K562 (cell line): ENCODE data around the gene DLST. TPM values are rescaled to one million over a fixed set of nuclear protein-coding genes. Genes with fewer than 3 reads are reported as not detected.

ENCODE experiments used
- ARID2 ChIP-seq: fragments of 450-650 bp; IDR thresholded peaks from 2 replicates; pipeline ENCODE4 v1.6.1; 2017; ENCODE audit warnings: antibody characterized with exemption, mild to moderate bottlenecking
- BCOR ChIP-seq: fragments of 450-650 bp; IDR thresholded peaks from 2 replicates; pipeline ENCODE4 v1.6.1; 2016
- CEBPB ChIP-seq: fragments of 450-650 bp; IDR thresholded peaks from 2 replicates; pipeline ENCODE4 v1.6.1; 2016; ENCODE audit warnings: missing genetic modification characterization, missing compliant biosample characterization
- EZH2 ChIP-seq: IDR thresholded peaks from 2 replicates; pipeline ENCODE4 v1.6.1; 2012; ENCODE audit warnings: low read depth, mild to moderate bottlenecking, inconsistent platforms, low read length, borderline replicate concordance
- GTF2F1 ChIP-seq: IDR thresholded peaks from 2 replicates; pipeline ENCODE4 v1.6.1; 2011; ENCODE audit warnings: low read depth, low read length, improper control_type of control experiment
- PHB2 ChIP-seq: fragments of 450-650 bp; IDR thresholded peaks from 2 replicates; pipeline ENCODE4 v1.6.1; 2017; ENCODE audit warnings: low read depth
- RFX5 ChIP-seq: IDR thresholded peaks from 2 replicates; pipeline ENCODE4 v1.6.1; 2011; ENCODE audit warnings: low read depth, mild to moderate bottlenecking, improper control_type of control experiment, low read length
- SMARCC2 ChIP-seq: fragments of 450-650 bp; IDR thresholded peaks from 2 replicates; pipeline ENCODE4 v1.6.1; 2017; ENCODE audit warnings: antibody characterized with exemption, moderate library complexity, mild to moderate bottlenecking, low read depth
- SMC3 ChIP-seq: conservative IDR thresholded peaks from 2 replicates; pipeline ENCODE4 v1.6.1; 2011; ENCODE audit warnings: low read depth, low read length, improper control_type of control experiment; ENCODE audit not compliant: insufficient read depth
- STAG1 ChIP-seq: sonication (generic); formaldehyde crosslinking; IDR thresholded peaks from 2 replicates; pipeline ENCODE4 v1.5.0; 2020; ENCODE audit warnings: missing genetic modification reagents, borderline replicate concordance
- TOE1 ChIP-seq, 2 experiments: fragments of 450-650 bp in 1 of 2; sonication (generic) in 1 of 2; formaldehyde crosslinking in 1 of 2; IDR thresholded peaks; 2 replicates each; pipeline versions ENCODE4 v1.7.1 to v1.8.0; 2016 to 2022; ENCODE audit warnings: borderline replicate concordance in 2 of 2, mild to moderate bottlenecking in 2 of 2, antibody characterized with exemption in 1 of 2, inconsistent platforms in 1 of 2, low read depth in 1 of 2, missing genetic modification reagents in 1 of 2, moderate library complexity in 1 of 2
- XRCC5 ChIP-seq: fragments of 200-400 bp; formaldehyde crosslinking; IDR thresholded peaks from 2 replicates; pipeline ENCODE4 v1.6.1; 2017; ENCODE audit warnings: low read depth, mild to moderate bottlenecking, low read length
- ZFX ChIP-seq: sonication (generic); formaldehyde crosslinking; IDR thresholded peaks from 2 replicates; pipeline ENCODE4 v1.8.0; 2022; ENCODE audit warnings: mild to moderate bottlenecking, missing genetic modification reagents, moderate library complexity
- ZKSCAN1 ChIP-seq: fragments of 150-350 bp; IDR thresholded peaks from 2 replicates; pipeline ENCODE4 v1.6.1; 2016; ENCODE audit warnings: low read depth, low read length
- polyA plus RNA-seq, 8 experiments: library from polyadenylated mRNA; depleted of rRNA in 4 of 8; stranded (reverse) in 5 of 8; unstranded in 3 of 8; fragments of >200 nt; fragmentation: Nextera tagmentation in 2 of 8; fragmentation: Illumina TruSeq in 1 of 8; extraction: Ambion mirVana in 2 of 8; extraction: Trizol in 1 of 8; gene quantifications; 2 replicates each; pipeline versions ENCODE4 v1.2.1 to v1.2.3, GENCODE V29; 2011 to 2014; ENCODE audit warnings: inconsistent platforms in 1 of 8, missing spikeins in 1 of 8
- total RNA-seq, 7 experiments: library from RNA; depleted of rRNA in 6 of 7; stranded (reverse); fragments of >200 nt in 6 of 7; fragmentation: Illumina TruSeq in 2 of 7; extraction: Trizol in 2 of 7; gene quantifications; 2 replicates each; pipeline versions ENCODE4 v1.2.1 to v1.2.3, GENCODE V29; 2011 to 2021; ENCODE audit warnings: low replicate concordance in 1 of 7
- TF ChIP-seq, protein P1 (sequence below): fragments of 450-650 bp; formaldehyde crosslinking; IDR thresholded peaks from 2 replicates; pipeline ENCODE4 v1.4.0; 2020; ENCODE audit warnings: mild to moderate bottlenecking, moderate library complexity
- TF ChIP-seq, protein P2 (sequence below): fragments of 450-650 bp; IDR thresholded peaks from 2 replicates; pipeline ENCODE4 v1.6.1; 2016; ENCODE audit warnings: low read depth
- TF ChIP-seq, protein P3 (sequence below): fragments of 450-650 bp; IDR thresholded peaks from 2 replicates; pipeline ENCODE4 v1.6.1; 2014; ENCODE audit warnings: low read depth, mild to moderate bottlenecking, moderate library complexity, borderline replicate concordance

The DLST gene
- total and polyA plus RNA-seq, 9 of the 15 experiments (the other 6 are each of a cell fraction or from before 2014, with no cell fraction given), result 3.0 to 73.7 (median 45.4) TPM

DNA sequence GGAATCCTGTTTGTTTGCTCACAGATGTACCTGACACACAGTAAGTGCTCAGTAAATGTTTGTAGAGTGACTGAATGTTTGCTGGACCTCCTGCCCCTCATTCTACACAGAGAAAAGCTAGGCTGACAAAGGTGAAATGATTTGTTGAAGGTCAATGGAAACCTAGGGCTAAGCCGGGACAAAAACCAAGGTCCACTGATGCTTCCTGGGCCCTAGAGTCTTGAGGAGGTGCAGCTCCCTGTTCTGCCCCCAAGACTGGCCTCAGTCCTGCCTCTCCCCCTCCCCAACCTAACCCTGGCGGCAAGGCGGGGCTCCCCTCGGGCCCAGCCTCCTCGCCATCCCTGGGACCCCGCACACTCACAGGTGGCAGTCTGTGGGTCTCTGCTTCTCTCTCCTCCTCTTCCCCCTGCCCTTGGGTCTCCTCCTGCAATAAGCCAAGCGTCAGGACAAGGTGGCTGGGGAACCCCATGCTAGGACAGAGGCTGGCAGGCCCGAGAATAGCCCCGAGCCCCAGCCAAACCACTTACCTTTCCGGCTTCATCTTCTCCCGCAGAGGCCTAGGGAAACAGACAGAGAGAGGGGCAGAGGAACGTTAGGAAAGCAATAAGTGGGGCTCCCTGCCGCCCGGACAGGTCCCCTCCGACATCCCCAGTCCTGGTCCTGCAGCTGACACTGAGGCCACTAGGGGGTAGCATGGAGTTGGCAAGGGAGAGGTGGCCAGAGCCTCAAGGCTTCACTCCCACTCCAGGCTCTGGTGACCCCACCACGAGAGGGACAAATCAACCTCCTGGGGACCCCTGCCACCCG is 64.3 kb downstream of the DLST start (continued):
- TF ChIP-seq, protein P1, sequence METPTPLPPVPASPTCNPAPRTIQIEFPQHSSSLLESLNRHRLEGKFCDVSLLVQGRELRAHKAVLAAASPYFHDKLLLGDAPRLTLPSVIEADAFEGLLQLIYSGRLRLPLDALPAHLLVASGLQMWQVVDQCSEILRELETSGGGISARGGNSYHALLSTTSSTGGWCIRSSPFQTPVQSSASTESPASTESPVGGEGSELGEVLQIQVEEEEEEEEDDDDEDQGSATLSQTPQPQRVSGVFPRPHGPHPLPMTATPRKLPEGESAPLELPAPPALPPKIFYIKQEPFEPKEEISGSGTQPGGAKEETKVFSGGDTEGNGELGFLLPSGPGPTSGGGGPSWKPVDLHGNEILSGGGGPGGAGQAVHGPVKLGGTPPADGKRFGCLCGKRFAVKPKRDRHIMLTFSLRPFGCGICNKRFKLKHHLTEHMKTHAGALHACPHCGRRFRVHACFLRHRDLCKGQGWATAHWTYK, result no peak
- peak; percentile 33; the same call in 1 of the 2 replicates for TF ChIP-seq STAG1
- no peak for TF ChIP-seq BCOR
- TF ChIP-seq, protein P2, sequence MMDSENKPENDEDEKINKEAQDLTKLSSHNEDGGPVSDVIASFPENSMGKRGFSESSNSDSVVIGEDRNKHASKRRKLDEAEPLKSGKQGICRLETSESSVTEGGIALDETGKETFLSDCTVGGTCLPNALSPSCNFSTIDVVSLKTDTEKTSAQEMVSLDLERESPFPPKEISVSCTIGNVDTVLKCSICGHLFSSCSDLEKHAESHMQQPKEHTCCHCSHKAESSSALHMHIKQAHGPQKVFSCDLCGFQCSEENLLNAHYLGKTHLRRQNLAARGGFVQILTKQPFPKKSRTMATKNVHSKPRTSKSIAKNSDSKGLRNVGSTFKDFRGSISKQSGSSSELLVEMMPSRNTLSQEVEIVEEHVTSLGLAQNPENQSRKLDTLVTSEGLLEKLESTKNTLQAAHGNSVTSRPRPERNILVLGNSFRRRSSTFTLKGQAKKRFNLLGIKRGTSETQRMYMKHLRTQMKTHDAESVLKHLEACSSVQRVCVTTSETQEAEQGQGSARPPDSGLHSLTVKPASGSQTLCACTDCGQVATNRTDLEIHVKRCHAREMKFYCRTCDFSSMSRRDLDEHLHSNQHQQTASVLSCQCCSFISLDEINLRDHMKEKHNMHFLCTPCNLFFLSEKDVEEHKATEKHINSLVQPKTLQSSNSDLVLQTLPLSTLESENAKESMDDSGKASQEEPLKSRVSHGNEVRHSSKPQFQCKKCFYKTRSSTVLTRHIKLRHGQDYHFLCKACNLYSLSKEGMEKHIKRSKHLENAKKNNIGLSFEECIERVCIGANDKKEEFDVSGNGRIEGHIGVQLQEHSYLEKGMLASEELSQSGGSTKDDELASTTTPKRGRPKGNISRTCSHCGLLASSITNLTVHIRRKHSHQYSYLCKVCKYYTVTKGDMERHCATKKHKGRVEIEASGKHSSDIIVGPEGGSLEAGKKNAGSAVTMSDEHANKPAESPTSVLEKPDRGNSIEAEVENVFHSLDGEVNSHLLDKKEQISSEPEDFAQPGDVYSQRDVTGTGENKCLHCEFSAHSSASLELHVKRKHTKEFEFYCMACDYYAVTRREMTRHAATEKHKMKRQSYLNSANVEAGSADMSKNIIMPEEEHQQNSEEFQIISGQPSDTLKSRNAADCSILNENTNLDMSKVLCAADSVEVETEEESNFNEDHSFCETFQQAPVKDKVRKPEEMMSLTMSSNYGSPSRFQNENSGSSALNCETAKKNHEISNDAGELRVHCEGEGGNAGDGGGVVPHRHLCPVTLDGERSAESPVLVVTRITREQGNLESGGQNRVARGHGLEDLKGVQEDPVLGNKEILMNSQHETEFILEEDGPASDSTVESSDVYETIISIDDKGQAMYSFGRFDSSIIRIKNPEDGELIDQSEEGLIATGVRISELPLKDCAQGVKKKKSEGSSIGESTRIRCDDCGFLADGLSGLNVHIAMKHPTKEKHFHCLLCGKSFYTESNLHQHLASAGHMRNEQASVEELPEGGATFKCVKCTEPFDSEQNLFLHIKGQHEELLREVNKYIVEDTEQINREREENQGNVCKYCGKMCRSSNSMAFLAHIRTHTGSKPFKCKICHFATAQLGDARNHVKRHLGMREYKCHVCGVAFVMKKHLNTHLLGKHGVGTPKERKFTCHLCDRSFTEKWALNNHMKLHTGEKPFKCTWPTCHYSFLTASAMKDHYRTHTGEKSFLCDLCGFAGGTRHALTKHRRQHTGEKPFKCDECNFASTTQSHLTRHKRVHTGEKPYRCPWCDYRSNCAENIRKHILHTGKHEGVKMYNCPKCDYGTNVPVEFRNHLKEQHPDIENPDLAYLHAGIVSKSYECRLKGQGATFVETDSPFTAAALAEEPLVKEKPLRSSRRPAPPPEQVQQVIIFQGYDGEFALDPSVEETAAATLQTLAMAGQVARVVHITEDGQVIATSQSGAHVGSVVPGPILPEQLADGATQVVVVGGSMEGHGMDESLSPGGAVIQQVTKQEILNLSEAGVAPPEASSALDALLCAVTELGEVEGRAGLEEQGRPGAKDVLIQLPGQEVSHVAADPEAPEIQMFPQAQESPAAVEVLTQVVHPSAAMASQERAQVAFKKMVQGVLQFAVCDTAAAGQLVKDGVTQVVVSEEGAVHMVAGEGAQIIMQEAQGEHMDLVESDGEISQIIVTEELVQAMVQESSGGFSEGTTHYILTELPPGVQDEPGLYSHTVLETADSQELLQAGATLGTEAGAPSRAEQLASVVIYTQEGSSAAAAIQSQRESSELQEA, result no peak
- TF ChIP-seq EZH2, result no peak
- TF ChIP-seq CEBPB (tag), result no peak
- TF ChIP-seq SMC3, result peak; percentile 65
- no peak for TF ChIP-seq RFX5
- TF ChIP-seq XRCC5, result peak; percentile 63; the same call in 1 of the 2 replicates
- TF ChIP-seq ZFX (CRISPR knock-in tag), result 0 out of 2 replicates have a peak, but pooled peaks have one; percentile 17
- 0 out of 2 replicates have a peak, but pooled peaks have one; percentile 43 for TF ChIP-seq GTF2F1
- TF ChIP-seq, protein P3, sequence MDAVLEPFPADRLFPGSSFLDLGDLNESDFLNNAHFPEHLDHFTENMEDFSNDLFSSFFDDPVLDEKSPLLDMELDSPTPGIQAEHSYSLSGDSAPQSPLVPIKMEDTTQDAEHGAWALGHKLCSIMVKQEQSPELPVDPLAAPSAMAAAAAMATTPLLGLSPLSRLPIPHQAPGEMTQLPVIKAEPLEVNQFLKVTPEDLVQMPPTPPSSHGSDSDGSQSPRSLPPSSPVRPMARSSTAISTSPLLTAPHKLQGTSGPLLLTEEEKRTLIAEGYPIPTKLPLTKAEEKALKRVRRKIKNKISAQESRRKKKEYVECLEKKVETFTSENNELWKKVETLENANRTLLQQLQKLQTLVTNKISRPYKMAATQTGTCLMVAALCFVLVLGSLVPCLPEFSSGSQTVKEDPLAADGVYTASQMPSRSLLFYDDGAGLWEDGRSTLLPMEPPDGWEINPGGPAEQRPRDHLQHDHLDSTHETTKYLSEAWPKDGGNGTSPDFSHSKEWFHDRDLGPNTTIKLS, result no peak
- TF ChIP-seq ARID2, result no peak
- no peak for TF ChIP-seq TOE1 (IDR thresholded peaks at IDR 0.05; ENCODE audit: borderline replicate concordance)
- TF ChIP-seq TOE1 (CRISPR knock-in tag; IDR thresholded peaks at IDR 0.05; ENCODE audit: borderline replicate concordance, low read depth), result no peak
- no peak for TF ChIP-seq SMARCC2
- no peak for TF ChIP-seq PHB2
- TF ChIP-seq ZKSCAN1, result no peak
